T-cell (primary cell): Measurements from ENCODE around the gene KCNQ5. TPM values are rescaled to one million over a fixed set of nuclear protein-coding genes. Genes with fewer than 3 reads are reported as not detected.

Experiments
- ATAC-seq, 4 experiments: fragments of 200-7000 bp in 3 of 4; fragments of 150-1000 bp in 1 of 4; cut with Tn5 transposase; replicated peaks in 1 of 4; 1 replicate in 3 of 4; 2 replicates in 1 of 4; pipeline ENCODE4 v1.10.0; 2021; ENCODE audit warnings: moderate library complexity in 3 of 4, mild to moderate bottlenecking in 2 of 4, moderate number of reproducible peaks in 1 of 4
- CTCF ChIA-PET, 2 donors: fragments of 300-600 bp; sonication (Branson Sonifier 250); formaldehyde crosslinking; loops; one replicate each; lab custom pipeline; 2022; ENCODE audit warnings: antibody characterized with exemption in 2 of 2; lab: Charles Lee
- POLR2A ChIA-PET, 2 donors: fragments of 300-600 bp; sonication (Branson Sonifier 250); formaldehyde crosslinking; loops; one replicate each; lab custom pipeline; 2022; ENCODE audit warnings: antibody characterized with exemption in 2 of 2; lab: Charles Lee
- DNase-seq, 35 experiments: peaks; one replicate each; pipeline versions ENCODE4 v3.0.0 to v3.0.0-alpha.2; 2013 to 2023
- H3K27ac ChIP-seq: one replicate; pipeline ENCODE4 v1.5.1; 2013; ENCODE audit warnings: low read length
- H3K27me3 ChIP-seq, 2 experiments: replicated peaks in 1 of 2; 1 replicate in 1 of 2; 2 replicates in 1 of 2; pipeline versions ENCODE4 v1.6.1 to v1.7.0; 2013; ENCODE audit warnings: low read length in 1 of 2, mixed read lengths in 1 of 2; ENCODE audit not compliant: control insufficient read depth in 2 of 2, insufficient read depth in 2 of 2; ENCODE audit errors: extremely low read depth in 1 of 2
- H3K36me3 ChIP-seq, 2 donors: 1 replicate in 1 of 2; 2 replicates in 1 of 2; pipeline versions ENCODE4 v1.6.1 to v1.7.0; 2013; ENCODE audit warnings: low read length in 1 of 2; ENCODE audit not compliant: control insufficient read depth in 2 of 2, insufficient read depth in 1 of 2; ENCODE audit errors: extremely low read depth in 1 of 2
- H3K4me1 ChIP-seq, 2 experiments: 1 replicate in 1 of 2; 2 replicates in 1 of 2; pipeline versions ENCODE4 v1.6.1 to v1.7.0; 2013; ENCODE audit warnings: low read length in 2 of 2, mixed read lengths in 1 of 2; ENCODE audit not compliant: insufficient read depth in 2 of 2, control insufficient read depth in 1 of 2; ENCODE audit errors: extremely low read depth in 1 of 2
- H3K4me3 ChIP-seq, 2 donors: 1 replicate in 1 of 2; 2 replicates in 1 of 2; pipeline versions ENCODE4 v1.5.1 to v1.7.0; 2013; ENCODE audit warnings: mild to moderate bottlenecking in 2 of 2, low read length in 1 of 2, moderate library complexity in 1 of 2; ENCODE audit not compliant: control insufficient read depth in 1 of 2; ENCODE audit errors: extremely low read depth in 1 of 2
- H3K9me3 ChIP-seq: 2 replicates; pipeline ENCODE4 v1.7.0; 2013
- H3K27ac Mint-ChIP-seq, 2 donors: one replicate each; pipeline ENCODE4 v1.8.0; 2020 to 2021; ENCODE audit warnings: mild to moderate bottlenecking in 2 of 2, mixed read lengths in 2 of 2
- H3K27me3 Mint-ChIP-seq, 2 donors: one replicate each; pipeline ENCODE4 v1.8.0; 2021 to 2022; ENCODE audit warnings: mixed read lengths in 2 of 2
- H3K36me3 Mint-ChIP-seq: one replicate; pipeline ENCODE4 v1.8.0; 2021; ENCODE audit warnings: mixed read lengths
- H3K4me1 Mint-ChIP-seq, 3 donors: one replicate each; pipeline ENCODE4 v1.8.0; 2020 to 2022; ENCODE audit warnings: mixed read lengths in 3 of 3, mild to moderate bottlenecking in 1 of 3
- H3K4me3 Mint-ChIP-seq, 3 donors: one replicate each; pipeline ENCODE4 v1.8.0; 2020 to 2022; ENCODE audit warnings: mild to moderate bottlenecking in 3 of 3, mixed read lengths in 3 of 3, moderate library complexity in 3 of 3
- H3K9me3 Mint-ChIP-seq, 3 donors: one replicate each; pipeline ENCODE4 v1.8.0; 2020 to 2022; ENCODE audit warnings: mixed read lengths in 3 of 3
- WGBS: methylation state at CpG from one replicate; pipeline ENCODE4 v1.1.5; 2013; ENCODE audit warnings: missing lambda C conversion rate; ENCODE audit not compliant: insufficient coverage; 5-methylcytosine and 5-hydroxymethylcytosine counted together
- total RNA-seq, 35 experiments: library from RNA in 6 of 35; stranded (reverse) in 6 of 35; fragments of 120-200 nt in 1 of 35; gene quantifications; one replicate each; pipeline versions ENCODE4 v1.2.1 to v1.2.4 and lab custom pipeline; 2013 to 2026

Gene KCNQ5
- total RNA-seq, 5 donors from 2014 or later (not counting 1 experiment from before 2014, with no cell fraction given): 3.5 to 5.3 (median 4.3) TPM

- H3K27me3 ChIP-seq: no peaks in the 10 kb centered on the region
- Mint-ChIP-seq H3K27ac (no peak overlapping the region), H3K4me3 (no peak overlapping the region), H3K9me3 (no peaks in the 10 kb centered on the region), H3K4me1 (peaks cover 0 to 3% (median 0%) of the 10 kb centered on the region in 3 donors), H3K27me3 (no peaks in the 10 kb centered on the region), H3K36me3 (no peaks in the 10 kb centered on the region)
- no peaks in the 10 kb centered on the region for H3K9me3 ChIP-seq
- ChIA-PET POLR2A (interaction anchor here (0.6 to 0.7 kb wide), 2 partner anchors 13 to 83 kb away, joined by 3 to 4 read pairs; no protein-coding TSS in a partner anchor), CTCF (interaction anchor here (0.6 to 1.0 kb wide), 2 partner anchors 311 to 447 kb away, joined by 3 read pairs; no protein-coding TSS in a partner anchor)
- H3K27ac ChIP-seq: no peak overlapping the region
- ATAC-seq (no peak), DNase-seq (no peak)
- no peaks in the 10 kb centered on the region for H3K36me3 ChIP-seq
- no CpG with 5 or more reads among the region's 5 CpGs for WGBS
- no peak overlapping the region for H3K4me3 ChIP-seq
- H3K4me1 ChIP-seq: no peaks in the 10 kb centered on the region
Observed at GRCh38 chr6:72930556-72931132, 308.8 kb downstream of the KCNQ5 start.

GRCh38 chr6:72931325-72931887 lies 309.5 kb downstream of the KCNQ5 start:
- no peaks in the 10 kb centered on the region for H3K36me3 ChIP-seq
- whole genome bisulfite sequencing: no CpG with 5 or more reads among the region's 4 CpGs
- Mint-ChIP-seq H3K27me3 (no peaks in the 10 kb centered on the region), H3K4me3 (no peak overlapping the region), H3K9me3 (no peaks in the 10 kb centered on the region), H3K4me1 (peaks cover 0 to 8% (median 0%) of the 10 kb centered on the region in 3 donors), H3K27ac (no peak overlapping the region), H3K36me3 (no peaks in the 10 kb centered on the region)
- no peaks in the 10 kb centered on the region for H3K9me3 ChIP-seq
- H3K27me3 ChIP-seq: no peaks in the 10 kb centered on the region
- ChIA-PET CTCF (no interaction called here), POLR2A (no interaction called here)
- ATAC-seq: no peak
- H3K4me3 ChIP-seq: no peak overlapping the region
- H3K4me1 ChIP-seq: no peaks in the 10 kb centered on the region
- no peak for DNase-seq
- H3K27ac ChIP-seq: no peak overlapping the region

- Histone ChIP-seq H3K4me3 (no peak overlapping the region), H3K27me3 (no peaks in the 10 kb centered on the region), H3K36me3 (no peaks in the 10 kb centered on the region), H3K9me3 (no peaks in the 10 kb centered on the region), H3K27ac (no peak overlapping the region), H3K4me1 (no peaks in the 10 kb centered on the region)
- Mint-ChIP-seq H3K4me1 (peaks cover 0 to 8% (median 2%) of the 10 kb centered on the region in 3 donors), H3K4me3 (no peak overlapping the region), H3K27ac (no peak overlapping the region), H3K36me3 (no peaks in the 10 kb centered on the region), H3K27me3 (no peaks in the 10 kb centered on the region), H3K9me3 (no peaks in the 10 kb centered on the region)
- no peak for ATAC-seq
- WGBS: no CpG with 5 or more reads among the region's 4 CpGs
- ChIA-PET POLR2A (no interaction called here), CTCF (no interaction called here)
- DNase-seq: no peak
Observed at GRCh38 chr6:72933233-72933632, 311.4 kb downstream of the KCNQ5 start.

GRCh38 chr6:72936766-72937559 lies 315.1 kb downstream of the KCNQ5 start:
- H3K4me1 Mint-ChIP-seq: peaks cover 0 to 8% (median 2%) of the 10 kb centered on the region in 3 donors
- no peaks in the 10 kb centered on the region for H3K36me3 Mint-ChIP-seq
- ATAC-seq (no peak), DNase-seq (no peak)
- no CpG with 5 or more reads among the region's 4 CpGs for WGBS
- no peaks in the 10 kb centered on the region for H3K9me3 Mint-ChIP-seq
- H3K4me3 Mint-ChIP-seq: no peak overlapping the region
- Histone ChIP-seq H3K36me3 (no peaks in the 10 kb centered on the region), H3K27me3 (no peaks in the 10 kb centered on the region), H3K4me3 (no peak overlapping the region), H3K9me3 (no peaks in the 10 kb centered on the region), H3K4me1 (no peaks in the 10 kb centered on the region), H3K27ac (no peak overlapping the region)
- no peaks in the 10 kb centered on the region for H3K27me3 Mint-ChIP-seq
- H3K27ac Mint-ChIP-seq: no peak overlapping the region
- ChIA-PET POLR2A (no interaction called here), CTCF (no interaction called here)

- POLR2A ChIA-PET: no interaction called here
- Histone ChIP-seq H3K27me3 (no peaks in the 10 kb centered on the region), H3K4me3 (no peak overlapping the region), H3K4me1 (no peaks in the 10 kb centered on the region), H3K27ac (no peak overlapping the region), H3K9me3 (no peaks in the 10 kb centered on the region), H3K36me3 (no peaks in the 10 kb centered on the region)
- H3K4me3 Mint-ChIP-seq: no peak overlapping the region
- no peaks in the 10 kb centered on the region for H3K9me3 Mint-ChIP-seq
- CTCF ChIA-PET: no interaction called here
- H3K27ac Mint-ChIP-seq: no peak overlapping the region
- peaks cover 0 to 8% (median 2%) of the 10 kb centered on the region in 3 donors for H3K4me1 Mint-ChIP-seq
- H3K27me3 Mint-ChIP-seq: no peaks in the 10 kb centered on the region
- no peaks in the 10 kb centered on the region for H3K36me3 Mint-ChIP-seq
- ATAC-seq (no peak), DNase-seq (no peak)
- no CpG with 5 or more reads among the region's 3 CpGs for WGBS
Observed at GRCh38 chr6:72938104-72938503, 316.2 kb downstream of the KCNQ5 start.

GRCh38 chr6:72939004-72939403 lies 317.1 kb downstream of the KCNQ5 start:
- no peak overlapping the region for H3K27ac Mint-ChIP-seq
- ChIA-PET POLR2A (interaction anchor here in 1 of 2 donors (0.7 kb wide), 1 partner anchor 137 kb away, joined by 3 read pairs; no protein-coding TSS in a partner anchor), CTCF (no interaction called here)
- ATAC-seq (no peak), DNase-seq (no peak)
- no peaks in the 10 kb centered on the region for H3K9me3 Mint-ChIP-seq
- H3K4me3 Mint-ChIP-seq: no peak overlapping the region
- no peaks in the 10 kb centered on the region for H3K27me3 ChIP-seq
- H3K36me3 Mint-ChIP-seq: no peaks in the 10 kb centered on the region
- H3K27ac ChIP-seq: no peak overlapping the region
- H3K4me1 Mint-ChIP-seq: peaks cover 0 to 8% (median 2%) of the 10 kb centered on the region in 3 donors
- WGBS: 96% methylated on average over 7 of the region's 8 CpGs
- H3K4me1 ChIP-seq: no peaks in the 10 kb centered on the region
- H3K36me3 ChIP-seq: no peaks in the 10 kb centered on the region
- no peaks in the 10 kb centered on the region for H3K27me3 Mint-ChIP-seq
- no peak overlapping the region for H3K4me3 ChIP-seq
- H3K9me3 ChIP-seq: no peaks in the 10 kb centered on the region
